KOPT-K1 (cell line): ENCODE data around the gene QTRT2.

Experiments
- H3K27ac ChIP-seq: fragments of 200-600 bp; sonication (generic); 2 replicates; pipeline ENCODE4 v1.5.1; 2016; ENCODE audit warnings: antibody characterized with exemption, mild to moderate bottlenecking, low read depth, low read length; ENCODE audit not compliant: poor library complexity, severe bottlenecking
- H3K36me3 ChIP-seq: fragments of 200-600 bp; sonication (generic); 2 replicates; pipeline ENCODE4 v1.5.1; 2017; ENCODE audit warnings: antibody characterized with exemption, mild to moderate bottlenecking, low read length, moderate library complexity; ENCODE audit not compliant: insufficient read depth
- H3K9me3 ChIP-seq: fragments of 200-600 bp; sonication (generic); 2 replicates; pipeline ENCODE4 v1.5.1; 2017; ENCODE audit warnings: antibody characterized with exemption, low read length, mild to moderate bottlenecking; ENCODE audit not compliant: insufficient read depth, poor library complexity, severe bottlenecking

Gene QTRT2

DNA sequence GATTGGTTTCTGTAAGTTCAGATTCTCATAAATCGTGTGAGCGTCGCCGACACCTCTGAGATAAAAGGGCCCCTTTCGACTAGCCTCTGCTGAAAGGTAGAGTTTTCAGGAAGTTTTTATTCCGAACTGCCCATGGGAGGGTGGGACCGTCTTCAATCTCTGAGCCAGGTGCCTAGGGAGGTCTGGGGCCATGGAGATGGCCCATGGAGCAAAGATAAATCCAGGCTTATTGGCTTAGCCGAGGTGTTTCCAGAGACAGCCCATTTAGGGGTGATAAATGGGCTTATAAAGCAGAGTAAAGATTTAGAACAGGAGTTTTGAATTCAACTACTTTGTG, 442 bp downstream of the QTRT2 start:
- no peaks in the 10 kb centered on the region for H3K9me3 ChIP-seq
- H3K36me3 ChIP-seq, result peaks cover 25% of the 10 kb centered on the region; the same call in 1 of the 2 replicates
- peak overlapping the region; percentile 54 for H3K27ac ChIP-seq

- Histone ChIP-seq H3K36me3 (peaks cover 25% of the 10 kb centered on the region; the same call in 1 of the 2 replicates), H3K27ac (no peak overlapping the region), H3K9me3 (no peaks in the 10 kb centered on the region)
Measured at GRCh38 chr3:114058646-114059045, 2.1 kb downstream of the QTRT2 start.

- no peak overlapping the region for H3K27ac ChIP-seq
- peaks cover 43% of the 10 kb centered on the region for H3K36me3 ChIP-seq
- no peaks in the 10 kb centered on the region for H3K9me3 ChIP-seq
Measured at GRCh38 chr3:114060906-114061655, 4.5 kb downstream of the QTRT2 start.

DNA sequence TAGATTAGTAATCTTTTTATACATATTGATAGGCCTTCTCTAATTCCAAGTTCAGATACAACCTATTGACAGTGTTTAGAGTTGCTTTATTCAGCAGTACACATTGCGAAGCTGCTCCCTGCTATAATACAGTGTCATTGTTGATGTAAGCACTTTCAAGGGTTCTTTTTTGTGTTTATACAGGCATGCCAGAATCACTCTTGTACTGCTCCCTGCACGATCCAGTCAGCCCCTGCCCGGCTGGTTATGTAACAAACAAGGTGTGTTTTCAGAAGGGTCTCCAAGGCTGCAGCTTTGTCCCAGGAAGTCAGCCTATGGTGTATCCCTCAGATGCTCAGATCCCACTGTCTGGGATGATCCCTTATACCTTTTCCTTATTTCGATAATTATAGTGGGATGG, 11.3 kb downstream of the QTRT2 start:
- no peak overlapping the region for H3K27ac ChIP-seq
- H3K9me3 ChIP-seq, result no peaks in the 10 kb centered on the region
- peaks cover 83% of the 10 kb centered on the region for H3K36me3 ChIP-seq

GRCh38 chr3:114068336-114068735, 11.8 kb downstream of the QTRT2 start:
- Histone ChIP-seq H3K36me3 (peaks cover 88% of the 10 kb centered on the region), H3K9me3 (no peaks in the 10 kb centered on the region), H3K27ac (no peak overlapping the region)

- peaks cover 97% of the 10 kb centered on the region for H3K36me3 ChIP-seq
- H3K27ac ChIP-seq, result no peak overlapping the region
- H3K9me3 ChIP-seq, result no peaks in the 10 kb centered on the region
Measured at GRCh38 chr3:114071786-114072185, 15.2 kb downstream of the QTRT2 start.

DNA sequence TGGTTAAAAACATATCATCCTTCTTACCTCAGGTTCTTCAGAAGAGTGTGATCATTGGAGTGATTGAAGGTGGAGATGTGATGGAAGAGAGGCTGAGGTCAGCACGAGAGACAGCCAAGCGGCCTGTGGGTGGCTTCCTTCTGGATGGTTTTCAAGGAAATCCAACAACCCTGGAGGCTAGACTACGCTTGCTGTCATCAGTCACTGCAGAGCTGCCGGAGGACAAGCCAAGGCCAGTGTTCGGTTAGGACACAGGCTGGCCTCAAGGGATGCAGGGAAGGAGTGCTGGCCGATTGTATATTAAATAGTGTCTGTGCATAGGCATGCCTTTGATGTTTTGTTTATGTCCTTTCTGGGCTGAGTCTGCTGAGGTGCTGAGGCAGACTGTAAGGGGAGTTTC, 20.2 kb downstream of the QTRT2 start:
- H3K36me3 ChIP-seq, result peaks cover 99% of the 10 kb centered on the region
- no peak overlapping the region for H3K27ac ChIP-seq

DNA sequence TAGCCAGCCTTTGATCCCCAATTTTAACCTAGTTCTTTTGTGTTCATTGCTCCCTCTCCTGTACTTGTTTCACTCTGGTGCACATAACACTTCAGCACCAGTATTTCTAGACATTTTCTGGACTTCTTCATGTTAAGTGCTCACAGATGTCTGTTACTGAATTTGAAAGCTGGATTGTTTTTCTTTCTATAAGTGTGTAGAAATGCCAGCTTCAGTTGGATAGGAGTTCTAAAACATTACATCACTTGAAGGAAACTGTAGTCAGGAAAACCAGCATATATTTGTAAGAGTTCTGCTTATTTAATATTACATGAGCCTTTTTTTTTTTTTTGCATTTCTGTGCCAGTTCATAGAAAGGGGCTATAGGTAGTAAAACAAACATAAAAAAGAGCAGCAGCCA, 21.6 kb downstream of the QTRT2 start:
- no peak overlapping the region for H3K27ac ChIP-seq
- no peaks in the 10 kb centered on the region for H3K9me3 ChIP-seq
- peaks cover 100% of the 10 kb centered on the region for H3K36me3 ChIP-seq

More for the DNA sequence above, 20.2 kb downstream of the QTRT2 start:
- H3K9me3 ChIP-seq, result no peaks in the 10 kb centered on the region

- Histone ChIP-seq H3K9me3 (no peaks in the 10 kb centered on the region), H3K36me3 (peaks cover 100% of the 10 kb centered on the region), H3K27ac (no peak overlapping the region)
Measured at GRCh38 chr3:114079761-114080160, 23.2 kb downstream of the QTRT2 start.

GRCh38 chr3:114080201-114080600, 23.7 kb downstream of the QTRT2 start:
- Histone ChIP-seq H3K27ac (no peak overlapping the region), H3K9me3 (no peaks in the 10 kb centered on the region)

DNA sequence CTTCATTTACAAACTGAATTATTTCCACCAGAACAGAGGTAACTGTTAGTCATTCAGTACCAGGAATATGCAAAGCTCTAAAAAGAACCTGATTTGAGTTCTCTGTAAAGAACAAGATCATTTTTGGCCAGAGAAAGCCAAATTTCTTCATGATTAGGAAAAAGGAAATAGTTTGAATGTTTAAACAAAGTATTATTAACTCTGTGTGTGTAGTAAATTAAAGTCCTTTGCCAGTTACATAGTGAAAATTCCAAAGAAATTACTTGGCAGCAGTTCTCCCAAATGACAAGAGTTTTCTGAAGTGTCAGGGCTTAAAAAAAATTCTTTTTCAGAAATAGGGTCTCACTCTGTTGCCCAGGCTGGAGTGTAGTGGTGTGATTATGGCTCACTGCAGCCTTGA, 24.5 kb downstream of the QTRT2 start:
- no peak overlapping the region for H3K27ac ChIP-seq
- H3K9me3 ChIP-seq, result no peaks in the 10 kb centered on the region
- H3K36me3 ChIP-seq, result peaks cover 100% of the 10 kb centered on the region

More at GRCh38 chr3:114080201-114080600, 23.7 kb downstream of the QTRT2 start:
- H3K36me3 ChIP-seq, result peaks cover 100% of the 10 kb centered on the region

DNA sequence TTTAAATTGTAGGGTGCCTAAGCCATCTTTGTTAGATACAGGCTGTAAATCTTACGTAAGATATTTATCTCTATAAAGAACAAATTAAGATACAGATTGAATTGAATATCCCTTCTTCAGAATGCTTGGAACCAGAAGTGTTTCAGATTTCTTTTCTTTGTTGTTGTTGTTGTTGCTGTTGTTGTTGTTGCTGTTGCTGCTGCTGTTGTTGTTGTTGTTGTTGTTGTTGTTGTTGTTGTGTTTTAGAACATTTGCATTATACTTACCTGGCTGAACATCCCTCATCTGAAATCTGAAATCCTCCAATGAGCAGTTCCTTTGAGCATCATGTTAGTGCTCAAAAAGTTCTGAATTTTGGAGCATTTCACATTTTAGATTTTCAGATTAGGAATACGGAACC, 26.6 kb downstream of the QTRT2 start:
- H3K9me3 ChIP-seq, result no peaks in the 10 kb centered on the region
- no peak overlapping the region for H3K27ac ChIP-seq
- peaks cover 100% of the 10 kb centered on the region for H3K36me3 ChIP-seq

DNA sequence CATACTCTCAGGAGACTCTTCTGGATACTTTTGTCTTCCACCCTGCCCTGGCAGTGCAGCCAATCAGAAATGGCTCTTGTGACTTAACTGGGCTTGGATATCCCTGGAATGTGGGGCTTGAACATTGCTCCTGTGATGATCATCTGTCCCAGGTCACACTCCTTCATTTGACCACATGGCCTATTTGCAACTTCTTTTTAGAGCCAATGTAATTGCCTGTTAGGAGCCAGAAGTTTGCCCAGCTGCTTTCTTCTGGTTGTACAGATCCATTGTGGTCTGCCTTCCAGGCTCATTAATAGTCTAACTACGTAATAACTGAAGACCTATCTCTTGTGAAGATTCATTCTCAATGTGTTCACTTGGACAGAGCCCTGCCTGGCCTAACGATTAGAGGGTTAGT, 29.8 kb downstream of the QTRT2 start:
- H3K27ac ChIP-seq, result no peak overlapping the region
- H3K36me3 ChIP-seq, result peaks cover 75% of the 10 kb centered on the region
- H3K9me3 ChIP-seq, result no peaks in the 10 kb centered on the region

- Histone ChIP-seq H3K36me3 (peaks cover 42% of the 10 kb centered on the region), H3K27ac (no peak overlapping the region), H3K9me3 (no peaks in the 10 kb centered on the region)
Measured at GRCh38 chr3:114089675-114090074, 33.1 kb downstream of the QTRT2 start.

DNA sequence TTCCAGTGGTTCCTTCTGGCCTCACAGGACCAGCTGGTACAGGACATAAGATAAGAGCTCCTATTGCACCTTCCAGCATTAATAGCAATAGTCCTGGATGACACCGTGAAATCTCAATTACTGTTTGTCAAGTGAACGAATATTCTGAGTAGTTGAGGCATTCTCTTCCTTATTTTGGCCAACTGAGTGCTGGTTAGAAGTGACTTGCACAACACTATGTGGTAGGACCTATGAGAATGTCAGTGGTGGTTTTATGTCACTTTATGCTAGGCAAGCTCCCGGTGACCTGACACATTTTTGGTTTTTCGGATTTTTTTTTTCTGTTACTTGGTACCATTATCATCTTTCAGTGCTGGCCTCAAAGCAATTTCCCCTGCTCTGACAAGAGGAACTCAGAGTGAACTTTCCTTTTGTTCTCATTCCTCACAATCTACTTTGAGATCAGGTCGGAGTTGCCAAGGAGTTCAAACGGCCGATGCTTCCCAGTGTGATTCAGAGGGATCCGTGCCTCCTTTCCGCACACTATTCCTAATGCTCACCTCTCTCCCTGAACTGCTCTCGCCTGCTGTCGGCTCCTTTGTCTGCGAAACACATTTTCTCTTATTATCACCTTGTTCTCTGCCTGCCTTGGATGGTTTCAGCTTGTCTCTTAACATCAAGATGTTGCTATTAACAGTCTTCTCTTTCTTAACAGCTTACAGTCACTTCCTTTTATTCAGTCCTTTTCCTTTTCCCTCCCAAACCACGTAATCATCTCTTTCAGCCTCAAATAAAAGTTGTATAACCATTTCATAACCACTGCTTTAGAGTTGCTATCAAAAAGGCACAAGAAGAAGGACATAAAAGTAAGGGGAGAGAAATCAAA, 35.8 kb downstream of the QTRT2 start:
- Histone ChIP-seq H3K9me3 (no peaks in the 10 kb centered on the region), H3K27ac (no peak overlapping the region), H3K36me3 (peaks cover 14% of the 10 kb centered on the region)
